GM12874 (cell line): ENCODE results near the gene QSOX2.

Source experiments
- TF ChIP-seq, protein P1 (sequence below): IDR thresholded peaks from 2 replicates; pipeline ENCODE4 v1.5.1; 2011; ENCODE audit warnings: low read depth, mild to moderate bottlenecking, control low read depth, low read length, moderate library complexity; ENCODE audit not compliant: insufficient read depth

The QSOX2 gene

DNA sequence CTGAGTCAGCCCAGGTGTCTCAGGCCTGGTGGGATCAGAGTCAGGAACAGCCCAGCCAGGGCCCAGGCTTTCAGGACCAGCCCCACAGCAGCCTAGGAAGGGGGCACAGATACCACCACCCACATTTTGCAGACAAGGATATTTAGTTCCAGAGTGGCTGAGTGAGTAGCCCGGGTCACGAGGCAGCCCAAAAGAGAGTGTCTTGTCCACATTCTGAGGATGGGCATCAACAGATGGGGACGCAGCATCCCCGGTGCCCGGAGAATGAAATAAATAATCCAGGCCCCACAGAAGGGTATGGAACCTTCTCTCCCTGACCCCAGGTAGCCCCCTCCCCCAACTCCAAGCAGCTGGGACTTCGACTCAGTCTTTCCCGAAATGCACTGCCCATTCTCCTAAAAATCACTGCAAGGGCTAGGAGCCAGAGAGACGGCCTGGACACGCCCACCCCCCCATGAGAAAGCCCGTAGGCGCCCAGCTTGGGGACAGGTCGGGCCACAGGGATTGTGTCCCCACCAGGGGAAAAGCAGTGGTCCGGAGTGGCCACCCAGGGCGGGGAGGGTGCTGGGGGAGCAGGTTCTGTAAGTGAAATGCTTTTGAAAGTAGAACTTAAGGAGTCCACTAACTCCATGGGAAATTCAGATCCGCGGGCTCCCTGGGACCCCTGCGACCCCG lies 47.5 kb downstream of the QSOX2 start:
- TF ChIP-seq, protein P1, sequence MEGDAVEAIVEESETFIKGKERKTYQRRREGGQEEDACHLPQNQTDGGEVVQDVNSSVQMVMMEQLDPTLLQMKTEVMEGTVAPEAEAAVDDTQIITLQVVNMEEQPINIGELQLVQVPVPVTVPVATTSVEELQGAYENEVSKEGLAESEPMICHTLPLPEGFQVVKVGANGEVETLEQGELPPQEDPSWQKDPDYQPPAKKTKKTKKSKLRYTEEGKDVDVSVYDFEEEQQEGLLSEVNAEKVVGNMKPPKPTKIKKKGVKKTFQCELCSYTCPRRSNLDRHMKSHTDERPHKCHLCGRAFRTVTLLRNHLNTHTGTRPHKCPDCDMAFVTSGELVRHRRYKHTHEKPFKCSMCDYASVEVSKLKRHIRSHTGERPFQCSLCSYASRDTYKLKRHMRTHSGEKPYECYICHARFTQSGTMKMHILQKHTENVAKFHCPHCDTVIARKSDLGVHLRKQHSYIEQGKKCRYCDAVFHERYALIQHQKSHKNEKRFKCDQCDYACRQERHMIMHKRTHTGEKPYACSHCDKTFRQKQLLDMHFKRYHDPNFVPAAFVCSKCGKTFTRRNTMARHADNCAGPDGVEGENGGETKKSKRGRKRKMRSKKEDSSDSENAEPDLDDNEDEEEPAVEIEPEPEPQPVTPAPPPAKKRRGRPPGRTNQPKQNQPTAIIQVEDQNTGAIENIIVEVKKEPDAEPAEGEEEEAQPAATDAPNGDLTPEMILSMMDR: no peak

DNA sequence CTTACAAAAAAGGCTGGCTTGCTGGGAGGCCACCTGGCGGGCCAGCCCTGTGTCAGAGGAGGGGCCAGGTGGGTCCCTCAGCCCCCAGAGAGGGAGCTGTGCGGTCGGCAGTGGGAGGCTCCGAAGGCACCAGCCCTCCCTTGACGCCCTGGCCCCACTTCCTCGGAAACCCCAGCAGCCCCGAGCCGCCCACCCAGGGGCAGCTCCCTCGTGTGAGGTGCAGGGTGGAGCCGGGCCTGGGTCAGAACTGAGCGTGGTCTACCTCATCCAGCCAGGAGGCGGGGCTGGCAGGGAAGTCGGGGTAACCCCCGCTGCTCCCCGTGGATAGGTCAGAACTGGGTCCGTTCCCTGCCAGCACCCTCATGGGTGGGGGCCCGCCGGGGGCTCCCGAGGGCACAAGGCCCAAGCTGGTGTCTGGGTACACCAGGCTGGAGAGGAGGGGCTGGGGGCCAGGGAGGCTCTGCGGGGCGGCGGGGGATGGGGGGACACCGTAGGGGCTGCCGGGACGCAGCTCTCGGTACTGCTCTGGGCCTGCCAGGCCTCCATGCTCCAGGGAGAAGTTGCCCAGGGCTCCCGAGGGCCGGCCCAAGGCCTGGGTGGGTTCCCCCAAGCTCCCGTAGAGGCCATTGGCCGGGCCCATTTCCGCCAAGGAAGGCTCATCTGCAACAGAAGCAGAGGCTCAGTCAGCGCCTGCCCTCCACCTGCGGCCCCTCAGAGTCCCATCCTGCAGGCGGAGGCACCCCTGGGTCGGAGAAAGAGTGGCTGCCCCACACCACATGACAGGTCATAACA lies 48.3 kb downstream of the QSOX2 start:
- TF ChIP-seq, protein P1: no peak

DNA sequence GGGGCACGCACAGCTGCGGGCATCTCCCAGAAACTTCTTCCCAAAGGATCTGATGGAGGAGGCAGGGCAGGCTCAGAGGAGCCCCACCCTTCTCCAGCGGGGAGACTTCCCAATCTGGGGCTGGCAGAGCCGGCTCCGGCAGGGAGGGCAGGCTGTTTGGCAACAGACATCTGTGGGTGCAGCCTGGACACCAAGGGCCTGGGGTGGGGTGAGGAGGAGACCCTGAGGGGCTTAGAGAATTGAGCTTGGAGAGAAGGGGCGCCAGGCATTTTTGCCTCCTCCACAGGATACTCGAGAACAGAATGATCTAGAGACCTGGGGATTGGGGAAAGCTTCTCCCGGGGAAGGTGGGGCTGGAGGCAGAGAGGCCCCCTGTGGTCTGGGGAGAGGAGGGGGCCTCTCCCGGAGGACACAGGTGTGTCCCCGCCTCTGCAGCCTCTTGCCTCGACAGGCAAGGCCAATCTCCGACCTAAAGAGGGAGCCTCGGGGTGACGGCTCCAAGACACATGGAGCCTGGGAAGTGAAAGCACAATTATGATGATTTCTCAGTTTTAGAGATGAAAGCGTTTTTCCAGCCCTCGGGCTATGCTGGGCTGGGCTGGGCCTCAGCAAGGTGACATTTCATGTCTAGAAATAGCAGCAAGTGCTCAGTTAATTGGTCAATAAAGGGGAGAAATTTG lies 49.1 kb downstream of the QSOX2 start:
- TF ChIP-seq, protein P1: no peak

DNA sequence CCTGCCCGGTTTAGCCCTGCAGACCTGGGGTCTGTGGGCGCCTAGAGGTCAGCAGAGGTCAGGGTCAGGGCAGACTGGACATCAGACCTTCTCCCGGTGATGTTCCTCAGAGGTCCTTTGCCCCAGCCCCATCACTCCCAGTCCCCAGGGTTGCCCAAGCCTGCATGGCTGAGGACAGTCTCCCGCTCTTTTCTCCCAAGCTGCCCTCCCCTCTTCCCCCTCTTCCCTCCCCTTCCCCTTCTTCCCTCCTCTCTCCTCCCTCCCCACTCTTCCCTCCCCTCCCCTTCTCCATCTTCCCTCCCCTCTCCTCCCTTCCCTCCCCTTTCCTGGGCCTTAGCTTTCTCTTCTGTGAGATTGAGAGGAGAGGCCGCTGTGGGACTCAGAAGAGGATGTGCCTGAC lies 51.1 kb downstream of the QSOX2 start:
- TF ChIP-seq, protein P1: no peak

DNA sequence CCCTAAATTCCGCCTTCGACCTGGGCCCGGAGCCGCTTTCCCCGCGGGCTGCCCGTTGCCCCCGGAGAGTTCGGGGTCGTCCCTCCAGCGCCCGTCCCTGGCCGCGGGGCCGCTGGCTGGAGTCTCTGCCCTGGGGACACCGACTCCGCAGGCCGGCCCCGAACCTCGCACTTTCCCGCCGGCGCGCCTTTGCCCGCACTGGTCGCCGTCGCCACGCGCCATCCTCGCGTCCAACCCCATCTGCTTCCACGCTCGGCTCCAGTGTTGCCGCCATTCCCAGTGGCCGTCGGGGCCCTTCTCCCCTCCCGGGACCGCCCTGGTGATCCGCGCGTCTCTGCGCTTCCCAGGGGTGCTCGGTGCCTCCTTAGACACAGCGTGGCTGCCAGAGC lies 51.7 kb downstream of the QSOX2 start:
- TF ChIP-seq, protein P1: no peak

DNA sequence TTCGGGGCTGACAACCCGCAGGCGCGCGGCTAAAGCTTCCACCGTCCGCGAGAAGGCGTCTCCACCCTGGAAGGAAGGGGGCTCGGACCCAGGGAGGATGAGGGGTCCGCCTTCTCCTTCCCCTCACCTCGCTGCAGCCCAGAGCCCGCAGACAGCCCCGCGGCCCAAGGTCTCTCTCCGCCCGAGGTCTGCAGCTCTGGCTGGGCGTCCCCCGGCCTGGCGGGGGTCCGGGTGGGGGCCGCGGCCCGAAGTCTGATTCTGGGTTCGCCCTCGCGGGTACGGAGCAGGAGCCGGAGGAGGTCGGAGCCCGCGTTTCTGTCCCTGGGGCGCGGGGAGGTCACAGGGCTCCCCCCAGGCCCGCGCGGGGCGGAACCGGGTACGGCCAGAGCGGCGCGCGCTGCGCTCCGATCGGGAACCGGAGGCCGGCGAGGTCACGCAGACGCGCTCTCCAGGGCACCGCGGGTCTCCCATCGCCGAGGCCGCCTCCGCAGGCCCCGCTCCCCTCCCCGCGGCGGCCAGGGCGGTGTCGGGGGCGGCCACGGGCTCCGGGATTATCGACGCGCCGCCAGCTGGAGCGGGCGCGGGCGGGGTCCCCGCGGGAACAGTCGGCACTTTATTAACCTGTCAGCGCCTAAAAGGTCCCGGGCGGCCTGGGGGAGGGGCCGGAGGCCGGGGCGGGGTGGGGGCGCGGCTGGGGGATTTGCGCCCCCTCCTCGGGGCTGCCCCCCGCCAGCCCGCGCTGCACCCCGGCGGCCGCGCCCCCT lies 52.3 kb downstream of the QSOX2 start:
- TF ChIP-seq, protein P1: no peak
